Activated B cell treated with CpG ODN at 0.5 μM for 24 hours (primary cell): ENCODE data around the gene GUCY2F. TPM values are rescaled to one million over a fixed set of nuclear protein-coding genes. Genes with fewer than 3 reads are reported as not detected.

Source experiments
- ATAC-seq: fragments of 200-7000 bp; cut with Tn5 transposase; one replicate; pipeline ENCODE4 v1.10.0; 2021; ENCODE audit warnings: low read depth, mild to moderate bottlenecking, moderate library complexity
- CTCF ChIA-PET: fragments of 350-600 bp; sonication (Branson Sonifier 250); formaldehyde crosslinking; loops from one replicate; lab custom pipeline; 2021; ENCODE audit warnings: antibody characterized with exemption; lab: Charles Lee
- POLR2A ChIA-PET: fragments of 350-600 bp; sonication (Branson Sonifier 250); formaldehyde crosslinking; loops from one replicate; lab custom pipeline; 2021; ENCODE audit warnings: antibody characterized with exemption; lab: Charles Lee
- DNase-seq: peaks from one replicate; pipeline ENCODE4 v3.0.0; 2022
- H3K27ac Mint-ChIP-seq: one replicate; pipeline ENCODE4 v1.8.0; 2020; ENCODE audit warnings: mixed read lengths
- H3K27me3 Mint-ChIP-seq: one replicate; pipeline ENCODE4 v1.8.0; 2021; ENCODE audit warnings: mixed read lengths
- H3K36me3 Mint-ChIP-seq: one replicate; pipeline ENCODE4 v1.8.0; 2021; ENCODE audit warnings: low read depth, mixed read lengths
- H3K4me1 Mint-ChIP-seq: one replicate; pipeline ENCODE4 v1.8.0; 2021; ENCODE audit warnings: mixed read lengths
- H3K4me3 Mint-ChIP-seq: one replicate; pipeline ENCODE4 v1.8.0; 2020; ENCODE audit warnings: mild to moderate bottlenecking, mixed read lengths
- H3K9me3 Mint-ChIP-seq: one replicate; pipeline ENCODE4 v1.8.0; 2020; ENCODE audit warnings: mixed read lengths
- intact Hi-C: fragments of 100-400 bp; cut with micrococcal nuclease; formaldehyde crosslinking; loops from one replicate; pipeline ENCODE4 v1.15.1; 2024
- total RNA-seq: library from RNA; stranded (reverse); gene quantifications from 2 replicates; pipeline ENCODE4 v1.2.3, GENCODE V29; 2022
- TF ChIP-seq, protein P1 (sequence below): fragments of 200-600 bp; IDR thresholded peaks from one replicate; pipeline ENCODE4 v1.8.0; 2022; ENCODE audit warnings: antibody characterized with exemption, mild to moderate bottlenecking

The GUCY2F gene
- total RNA-seq, 1 donor from 2014 or later, result not detected

- DNase-seq (no peak), ATAC-seq (no peak)
- peaks cover 2% of the 10 kb centered on the region for H3K27me3 Mint-ChIP-seq
- TF ChIP-seq, protein P1, sequence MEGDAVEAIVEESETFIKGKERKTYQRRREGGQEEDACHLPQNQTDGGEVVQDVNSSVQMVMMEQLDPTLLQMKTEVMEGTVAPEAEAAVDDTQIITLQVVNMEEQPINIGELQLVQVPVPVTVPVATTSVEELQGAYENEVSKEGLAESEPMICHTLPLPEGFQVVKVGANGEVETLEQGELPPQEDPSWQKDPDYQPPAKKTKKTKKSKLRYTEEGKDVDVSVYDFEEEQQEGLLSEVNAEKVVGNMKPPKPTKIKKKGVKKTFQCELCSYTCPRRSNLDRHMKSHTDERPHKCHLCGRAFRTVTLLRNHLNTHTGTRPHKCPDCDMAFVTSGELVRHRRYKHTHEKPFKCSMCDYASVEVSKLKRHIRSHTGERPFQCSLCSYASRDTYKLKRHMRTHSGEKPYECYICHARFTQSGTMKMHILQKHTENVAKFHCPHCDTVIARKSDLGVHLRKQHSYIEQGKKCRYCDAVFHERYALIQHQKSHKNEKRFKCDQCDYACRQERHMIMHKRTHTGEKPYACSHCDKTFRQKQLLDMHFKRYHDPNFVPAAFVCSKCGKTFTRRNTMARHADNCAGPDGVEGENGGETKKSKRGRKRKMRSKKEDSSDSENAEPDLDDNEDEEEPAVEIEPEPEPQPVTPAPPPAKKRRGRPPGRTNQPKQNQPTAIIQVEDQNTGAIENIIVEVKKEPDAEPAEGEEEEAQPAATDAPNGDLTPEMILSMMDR, result no peak
- H3K4me1 Mint-ChIP-seq, result no peaks in the 10 kb centered on the region
- no peaks in the 10 kb centered on the region for H3K9me3 Mint-ChIP-seq
- H3K27ac Mint-ChIP-seq, result no peak overlapping the region
- H3K36me3 Mint-ChIP-seq, result no peaks in the 10 kb centered on the region
- POLR2A ChIA-PET, result no interaction called here
- no peak overlapping the region for H3K4me3 Mint-ChIP-seq
- intact Hi-C loops, result no loop called here
- CTCF ChIA-PET, result no interaction called here
Measured at GRCh38 chrX:109498434-109498833, 16.5 kb upstream of the GUCY2F start.

DNA sequence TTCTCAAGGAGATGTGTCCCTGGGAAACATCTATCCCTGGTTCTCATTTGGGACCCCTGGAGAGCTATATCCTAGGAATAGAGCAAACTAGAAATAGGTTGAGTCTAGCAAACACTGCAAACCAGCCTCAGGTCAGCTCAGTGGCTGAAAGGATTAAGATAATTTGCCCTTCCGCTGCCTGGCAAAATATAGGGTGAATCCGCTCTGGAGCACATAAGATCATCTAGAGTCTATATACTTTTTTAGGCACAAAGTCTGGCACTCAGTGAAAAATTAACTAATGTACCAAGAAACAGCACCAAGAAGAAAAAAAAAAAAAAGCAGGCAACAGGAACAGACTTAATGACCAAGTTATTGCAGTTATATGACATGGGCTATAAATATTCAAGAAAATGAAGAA lies 7.3 kb upstream of the GUCY2F start:
- no peak overlapping the region for H3K4me3 Mint-ChIP-seq
- H3K9me3 Mint-ChIP-seq, result no peaks in the 10 kb centered on the region
- H3K27me3 Mint-ChIP-seq, result no peaks in the 10 kb centered on the region
- POLR2A ChIA-PET, result no interaction called here
- no peak for DNase-seq
- H3K27ac Mint-ChIP-seq, result no peak overlapping the region
- H3K4me1 Mint-ChIP-seq, result peaks cover 8% of the 10 kb centered on the region
- no peak for ATAC-seq
- CTCF ChIA-PET, result interaction anchor here (6.4 kb wide), 1 partner anchor 144 kb away, joined by 89 read pairs; no protein-coding TSS in a partner anchor
- intact Hi-C loops, result loop anchor here (5.0 to 10.0 kb wide), 3 partner anchors 216 to 656 kb away; partner anchors contain the start of gene TMEM164
- no peaks in the 10 kb centered on the region for H3K36me3 Mint-ChIP-seq
- TF ChIP-seq, protein P1, result no peak

- Mint-ChIP-seq H3K36me3 (no peaks in the 10 kb centered on the region), H3K9me3 (no peaks in the 10 kb centered on the region), H3K27ac (no peak overlapping the region), H3K4me1 (peaks cover 8% of the 10 kb centered on the region), H3K27me3 (no peaks in the 10 kb centered on the region), H3K4me3 (no peak overlapping the region)
- intact Hi-C loops, result loop anchor here (1.0 to 10.0 kb wide), 4 partner anchors 217 to 657 kb away; partner anchors contain the start of gene TMEM164
- no peak for DNase-seq
- ChIA-PET CTCF (interaction anchor here (0.9 to 6.4 kb wide), 2 partner anchors 146 to 651 kb away, joined by 3 to 89 read pairs; no protein-coding TSS in a partner anchor), POLR2A (interaction anchor here (1.0 kb wide), 1 partner anchor 50 kb away, joined by 3 read pairs; no protein-coding TSS in a partner anchor)
- TF ChIP-seq, protein P1, result no peak
- ATAC-seq, result peak; percentile 59
Measured at GRCh38 chrX:109487640-109488039, 5.8 kb upstream of the GUCY2F start.

- Mint-ChIP-seq H3K4me1 (peaks cover 8% of the 10 kb centered on the region), H3K36me3 (no peaks in the 10 kb centered on the region), H3K9me3 (no peaks in the 10 kb centered on the region), H3K27ac (no peak overlapping the region), H3K27me3 (peaks cover 2% of the 10 kb centered on the region), H3K4me3 (no peak overlapping the region)
- intact Hi-C loops, result loop anchor here (1.0 to 10.0 kb wide), 6 partner anchors 52 to 659 kb away; partner anchors contain the start of gene TMEM164
- POLR2A ChIA-PET, result no interaction called here
- no peak for DNase-seq
- TF ChIP-seq, protein P1, result peak; percentile 38
- ATAC-seq, result peak; percentile 85
- CTCF ChIA-PET, result interaction anchor here (0.7 to 6.4 kb wide), 16 partner anchors 11 to 405 kb away, joined by 3 to 89 read pairs (median 4); no protein-coding TSS in a partner anchor
Measured at GRCh38 chrX:109485470-109486340, 3.8 kb upstream of the GUCY2F start.

- peaks cover 8% of the 10 kb centered on the region for H3K4me1 Mint-ChIP-seq
- intact Hi-C loops, result loop anchor here (1.0 to 10.0 kb wide), 6 partner anchors 52 to 660 kb away; partner anchors contain the start of gene TMEM164
- POLR2A ChIA-PET, result interaction anchor here (0.6 kb wide), 1 partner anchor 52 kb away, joined by 3 read pairs; no protein-coding TSS in a partner anchor
Measured at GRCh38 chrX:109484886-109485285, 3.0 kb upstream of the GUCY2F start.

More at GRCh38 chrX:109484886-109485285, 3.0 kb upstream of the GUCY2F start:
- H3K4me3 Mint-ChIP-seq, result no peak overlapping the region
- ATAC-seq, result no peak
- TF ChIP-seq, protein P1, result no peak
- H3K27me3 Mint-ChIP-seq, result peaks cover 2% of the 10 kb centered on the region
- no peaks in the 10 kb centered on the region for H3K9me3 Mint-ChIP-seq
- DNase-seq, result no peak
- H3K36me3 Mint-ChIP-seq, result no peaks in the 10 kb centered on the region
- H3K27ac Mint-ChIP-seq, result no peak overlapping the region
- CTCF ChIA-PET, result interaction anchor here (0.8 to 6.4 kb wide), 10 partner anchors 10 to 404 kb away, joined by 3 to 89 read pairs (median 4); no protein-coding TSS in a partner anchor
